CD4-positive, alpha-beta T cell treated with Interleukin-15 for 1 hour (primary cell): ENCODE data around the gene PTER.

Experiments
- DNase-seq: peaks from one replicate; pipeline ENCODE4 v3.0.0-alpha.2; 2020

PTER gene

DNA sequence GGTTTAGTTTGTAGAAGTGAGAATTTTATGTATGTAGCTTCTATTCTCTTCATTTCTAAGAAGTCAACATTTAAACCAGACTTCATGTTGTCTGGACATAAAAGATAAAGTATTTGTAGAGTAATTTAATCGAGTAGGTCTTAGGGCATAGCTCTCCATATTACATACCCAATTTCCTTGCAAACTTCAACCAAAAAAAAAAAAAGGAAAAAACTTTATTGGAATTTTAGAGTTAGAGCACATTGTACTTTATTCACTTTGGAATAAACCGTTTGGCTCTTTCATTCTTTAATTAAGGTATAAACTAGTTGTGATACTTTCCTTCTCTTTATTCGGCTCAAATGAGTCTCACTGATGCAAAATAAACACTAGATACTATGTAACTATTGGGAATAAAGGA, 36.0 kb downstream of the PTER start:
- DNase-seq, result no peak

GRCh38 chr10:16477757-16478156, 40.9 kb downstream of the PTER start:
- DNase-seq, result no peak

GRCh38 chr10:16478801-16479200, 42.0 kb downstream of the PTER start:
- DNase-seq, result no peak

GRCh38 chr10:16481052-16481728, 44.4 kb downstream of the PTER start:
- no peak for DNase-seq

- DNase-seq, result no peak
Measured at GRCh38 chr10:16483241-16483917, 46.6 kb downstream of the PTER start.

- no peak for DNase-seq
Measured at GRCh38 chr10:16490511-16490910, 53.7 kb downstream of the PTER start.

DNA sequence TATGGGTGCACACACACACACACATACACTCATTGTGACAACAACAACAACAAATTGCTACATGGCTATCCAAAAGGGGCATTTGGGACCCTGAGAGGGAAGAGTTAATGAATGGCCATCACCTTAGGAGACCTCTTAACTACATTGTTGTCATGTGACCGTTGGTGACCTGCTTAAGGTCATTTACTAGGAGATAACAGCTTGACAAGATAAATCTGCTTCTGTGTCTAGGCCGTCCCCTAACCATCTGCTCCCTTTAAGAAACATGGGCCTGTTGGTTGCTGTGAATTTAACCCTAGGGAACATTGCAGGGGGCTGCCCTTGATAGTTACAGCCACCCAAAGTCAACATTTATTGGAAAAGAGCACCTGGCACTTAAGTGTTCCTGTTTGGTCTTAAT, 55.1 kb downstream of the PTER start:
- no peak for DNase-seq

- no peak for DNase-seq
Measured at GRCh38 chr10:16493884-16494536, 57.2 kb downstream of the PTER start.

GRCh38 chr10:16497911-16498310, 61.1 kb downstream of the PTER start:
- DNase-seq, result no peak

DNA sequence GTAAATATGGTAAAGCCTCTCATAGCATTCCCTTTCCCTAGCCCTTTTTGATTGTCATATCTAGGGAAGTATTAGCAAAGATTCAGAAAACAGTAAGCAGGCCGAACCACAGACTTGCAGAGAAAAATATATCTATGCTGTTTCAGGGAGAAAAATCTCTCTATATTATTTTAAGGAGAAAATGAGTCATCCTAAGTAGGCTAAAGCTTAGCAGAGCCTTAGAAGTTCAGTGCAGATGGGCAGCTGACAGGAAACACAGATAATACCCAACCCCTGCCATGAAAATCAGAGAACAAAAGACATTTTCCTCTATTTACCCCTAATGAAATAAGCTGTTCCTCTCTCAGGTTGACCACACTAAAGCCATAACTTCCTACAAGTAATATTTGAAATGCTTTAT, 68.4 kb downstream of the PTER start:
- DNase-seq, result no peak

DNA sequence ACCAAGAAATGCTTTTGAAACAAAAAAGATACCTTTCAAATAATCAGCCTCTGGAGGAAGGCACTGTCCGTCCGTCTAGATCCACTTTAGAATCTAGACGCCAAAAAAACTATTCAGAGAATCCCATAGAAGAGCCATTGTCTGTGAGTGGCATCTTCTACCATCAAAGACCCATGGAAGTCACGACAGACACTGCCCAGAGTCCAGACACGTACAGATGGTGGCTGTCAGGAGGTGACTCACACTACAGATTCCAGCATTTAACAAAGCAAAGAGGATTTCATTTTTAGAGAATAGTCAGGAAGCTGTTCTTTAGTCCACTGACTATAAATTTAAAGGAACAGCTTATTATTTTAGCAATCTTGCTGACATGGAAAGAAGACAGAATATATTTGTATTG, 73.2 kb downstream of the PTER start:
- DNase-seq, result no peak

GRCh38 chr10:16510843-16511242, 74.0 kb downstream of the PTER start:
- DNase-seq, result no peak

- DNase-seq, result no peak
Measured at GRCh38 chr10:16518822-16519221, 82.0 kb downstream of the PTER start.

GRCh38 chr10:16519250-16519907, 82.6 kb downstream of the PTER start:
- DNase-seq, result no peak

GRCh38 chr10:16519908-16520861, 83.4 kb downstream of the PTER start:
- DNase-seq, result no peak

DNA sequence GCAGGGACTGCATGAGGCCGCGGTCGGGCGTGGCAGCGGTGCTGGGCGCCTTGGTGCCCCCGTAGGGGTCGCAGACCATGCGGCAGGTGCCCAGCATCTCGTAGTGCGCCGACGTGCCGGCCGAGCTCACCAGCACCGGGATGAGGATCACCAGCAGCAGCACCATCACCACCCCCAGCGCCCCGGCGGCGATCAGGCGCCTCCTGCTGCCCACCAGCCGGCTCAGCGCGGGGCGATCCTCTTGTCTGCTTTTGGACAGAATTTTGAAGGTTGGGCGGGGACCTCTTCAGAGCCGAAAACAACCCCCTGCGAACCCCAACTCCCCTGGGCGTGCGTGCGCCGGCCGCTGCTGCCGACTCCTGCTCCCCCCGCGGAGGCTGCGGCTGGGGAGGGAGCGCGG, 84.1 kb downstream of the PTER start:
- no peak for DNase-seq

DNA sequence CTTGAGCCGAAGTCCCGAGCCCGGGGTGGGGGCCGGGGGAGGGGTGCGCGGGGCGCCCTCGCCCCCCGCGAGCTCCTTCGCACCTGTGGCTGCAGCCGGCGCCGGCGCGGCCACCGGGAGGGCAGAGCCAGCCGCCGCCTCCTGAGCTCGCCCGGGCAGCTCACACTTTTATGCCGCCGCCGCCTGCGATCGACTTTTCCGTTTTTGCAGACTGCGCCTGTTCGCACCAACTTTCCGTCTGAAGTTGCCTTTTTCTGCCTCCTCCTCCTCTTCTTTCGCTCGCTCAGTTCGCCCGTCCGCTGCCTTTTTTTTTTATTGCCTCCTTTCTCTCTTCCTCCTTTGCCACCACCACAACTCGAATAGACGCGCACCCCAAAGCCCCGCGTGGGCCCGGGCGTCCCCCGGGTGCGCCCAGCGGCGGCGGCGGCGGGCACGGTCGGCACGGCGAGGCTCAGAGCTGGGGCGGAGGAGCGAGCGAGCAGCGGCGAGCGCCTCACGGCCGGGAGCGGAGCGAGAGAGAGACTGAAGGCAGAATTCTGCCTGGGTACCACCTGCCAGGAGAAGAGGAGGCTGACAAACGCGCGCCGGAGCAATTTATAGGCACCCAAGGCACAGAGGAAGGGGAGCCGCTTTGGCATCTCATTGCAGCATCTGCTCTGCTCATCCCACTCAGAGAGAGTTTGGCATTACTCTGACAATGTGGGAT, 84.7 kb downstream of the PTER start, which contains the start of gene C1QL3:
C1QL3 (minus strand) TSS at position 569 of the 706 bp plus-strand sequence. CDS start 814 bp downstream, outside the sequence.
- DNase-seq, result no peak

DNA sequence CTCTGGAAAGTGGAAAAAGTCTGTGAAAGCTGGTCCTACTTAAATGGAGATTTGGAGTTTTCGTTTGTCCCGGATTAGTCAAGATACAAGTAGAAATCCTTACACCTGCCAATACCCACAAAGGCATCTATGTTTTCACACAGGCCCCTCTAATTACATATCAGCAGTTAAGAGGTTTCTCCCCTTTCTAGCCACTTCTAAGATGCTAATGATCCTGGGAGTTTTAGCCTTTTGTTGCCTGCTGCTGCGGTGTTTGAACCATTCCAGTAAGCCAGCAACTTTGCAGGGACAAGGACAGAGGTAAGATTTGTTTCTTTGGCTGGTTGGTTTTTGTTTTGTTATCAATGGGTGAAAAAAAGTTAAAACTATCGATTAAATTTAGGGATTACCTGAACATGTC, 90.6 kb downstream of the PTER start:
- DNase-seq, result no peak

- no peak for DNase-seq
Measured at GRCh38 chr10:16529853-16530252, 93.0 kb downstream of the PTER start.

- no peak for DNase-seq
Measured at GRCh38 chr10:16536155-16536554, 99.3 kb downstream of the PTER start.

DNA sequence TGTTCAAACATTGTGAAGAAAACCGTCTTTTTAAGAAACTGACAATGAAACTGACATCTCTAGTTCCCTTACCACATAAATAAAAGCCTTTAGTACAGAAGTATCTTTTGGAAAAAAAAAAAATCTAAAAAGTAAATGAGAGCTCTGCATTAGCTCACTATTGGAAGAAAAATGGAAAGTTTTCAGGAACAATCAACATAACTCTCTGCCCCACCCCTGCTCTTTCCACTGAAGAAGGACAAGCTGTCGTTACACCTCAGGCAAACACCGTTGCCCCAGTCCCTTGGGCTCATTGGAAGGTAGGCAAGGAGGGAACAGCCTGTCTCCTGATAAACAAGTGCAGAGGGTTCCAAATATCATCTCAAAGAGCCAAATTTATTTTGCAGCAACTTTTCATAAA, 107.3 kb downstream of the PTER start:
- no peak for DNase-seq

DNA sequence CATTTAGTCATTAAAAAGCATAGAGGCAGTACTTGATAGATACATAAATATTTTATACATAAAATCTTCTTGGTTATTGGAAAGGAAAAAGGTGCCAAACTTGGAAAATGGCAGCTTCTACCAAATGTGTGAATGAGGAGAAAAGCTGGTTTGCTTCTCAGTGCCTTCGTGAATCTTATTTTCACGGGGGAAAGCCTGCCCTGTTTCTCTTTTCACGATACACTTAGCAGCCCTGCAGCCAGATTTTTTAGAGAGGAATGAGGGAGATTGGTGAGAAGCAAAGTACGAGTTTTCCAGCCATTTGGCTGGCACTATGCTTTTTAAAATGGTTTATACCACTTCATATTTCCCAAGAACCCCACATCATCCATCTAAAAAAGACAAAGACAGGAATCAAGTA, 107.8 kb downstream of the PTER start:
- DNase-seq, result no peak
